ENCODE results near the gene CAPZB. TPM values are rescaled to one million over a fixed set of nuclear protein-coding genes. Genes with fewer than 3 reads are reported as not detected.

The CAPZB gene
- total RNA-seq, 1 experiment from 2014 or later: 99.7 TPM

DNA sequence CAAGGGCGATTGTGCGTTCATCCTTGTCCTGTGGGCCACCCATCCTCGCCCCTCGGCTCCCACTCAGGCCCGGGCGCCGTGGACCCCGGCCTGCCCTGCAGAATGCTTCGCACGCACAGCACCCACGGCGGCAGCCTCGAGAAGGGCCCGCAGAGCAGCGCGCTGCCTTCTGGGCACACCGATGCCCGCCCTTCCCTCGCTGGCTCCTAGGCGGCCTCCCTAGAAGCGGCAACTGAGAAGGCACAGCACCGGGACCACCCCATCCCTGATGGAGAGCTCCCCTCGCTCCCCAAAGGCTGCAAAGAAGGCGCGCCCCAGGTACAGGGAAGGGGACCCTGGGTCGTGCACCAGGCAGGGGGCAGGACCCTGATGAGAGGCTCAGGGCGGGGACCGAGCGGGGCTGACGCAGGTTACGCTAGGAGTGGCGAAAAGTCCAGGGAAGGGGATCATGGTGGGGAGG is 971 bp downstream of the CAPZB start:
- DNase-seq: peak in 1 of 2 experiments; percentile 9
- peak overlapping the region; percentile 100 for H3K4me3 ChIP-seq
- H3K4me1 ChIP-seq: peaks cover 9% of the 10 kb centered on the region; the same call in 1 of the 2 replicates
- no peak overlapping the region for H3K27ac ChIP-seq
- H3K9me3 ChIP-seq (replicated peaks): no peaks in the 10 kb centered on the region
- H3K27me3 ChIP-seq: no peaks in the 10 kb centered on the region
- H3K36me3 ChIP-seq: peaks cover 2% of the 10 kb centered on the region; the same call in 1 of the 2 replicates

- Histone ChIP-seq H3K4me1 (peaks cover 9% of the 10 kb centered on the region; the same call in 1 of the 2 replicates), H3K27me3 (no peaks in the 10 kb centered on the region)
Observed at GRCh38 chr1:19483691-19484090, 1.6 kb downstream of the CAPZB start.

GRCh38 chr1:19483261-19483660 is 2.1 kb downstream of the CAPZB start:
- Histone ChIP-seq H3K27ac (no peak overlapping the region), H3K4me3 (no peak overlapping the region), H3K4me1 (peaks cover 9% of the 10 kb centered on the region; the same call in 1 of the 2 replicates)

More at GRCh38 chr1:19483691-19484090, 1.6 kb downstream of the CAPZB start:
- DNase-seq: no peak
- Histone ChIP-seq H3K36me3 (peaks cover 2% of the 10 kb centered on the region; the same call in 1 of the 2 replicates), H3K4me3 (no peak overlapping the region), H3K27ac (no peak overlapping the region), H3K9me3 (replicated peaks) (no peaks in the 10 kb centered on the region)

GRCh38 chr1:19481826-19482398 is 3.4 kb downstream of the CAPZB start:
- no peak for DNase-seq
- peaks cover 9% of the 10 kb centered on the region; the same call in 1 of the 2 replicates for H3K4me1 ChIP-seq
- H3K9me3 ChIP-seq (replicated peaks): no peaks in the 10 kb centered on the region
- no peak overlapping the region for H3K27ac ChIP-seq
- no peaks in the 10 kb centered on the region for H3K27me3 ChIP-seq
- peaks cover 2% of the 10 kb centered on the region; the same call in 1 of the 2 replicates for H3K36me3 ChIP-seq
- H3K4me3 ChIP-seq: no peak overlapping the region

More at GRCh38 chr1:19483261-19483660, 2.1 kb downstream of the CAPZB start:
- Histone ChIP-seq H3K27me3 (no peaks in the 10 kb centered on the region), H3K9me3 (replicated peaks) (no peaks in the 10 kb centered on the region), H3K36me3 (peaks cover 2% of the 10 kb centered on the region; the same call in 1 of the 2 replicates)
- no peak for DNase-seq

DNA sequence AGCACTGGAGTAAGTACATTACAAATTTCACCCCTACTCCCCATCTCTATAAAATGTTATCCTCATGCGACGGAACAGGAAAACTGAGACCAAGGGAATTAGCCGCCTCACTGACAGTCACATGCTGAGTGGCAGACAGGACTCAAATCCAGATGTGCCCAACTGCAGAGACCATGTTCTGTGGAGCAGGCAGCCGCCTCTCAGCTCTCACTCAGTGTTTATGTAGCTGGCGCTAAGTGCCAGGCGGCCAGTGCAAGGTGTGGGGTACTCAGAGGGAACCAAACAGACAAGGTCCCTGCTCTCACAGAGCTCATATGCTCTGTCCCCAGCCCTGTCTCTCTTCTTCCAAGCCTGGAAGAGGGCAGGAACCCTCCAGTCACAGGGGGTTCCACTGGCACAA is 5.1 kb downstream of the CAPZB start:
- no peak for DNase-seq
- Histone ChIP-seq H3K4me1 (peaks cover 9% of the 10 kb centered on the region; the same call in 1 of the 2 replicates), H3K4me3 (no peak overlapping the region), H3K27me3 (no peaks in the 10 kb centered on the region), H3K36me3 (peaks cover 2% of the 10 kb centered on the region; the same call in 1 of the 2 replicates), H3K27ac (no peak overlapping the region), H3K9me3 (replicated peaks) (no peaks in the 10 kb centered on the region)

DNA sequence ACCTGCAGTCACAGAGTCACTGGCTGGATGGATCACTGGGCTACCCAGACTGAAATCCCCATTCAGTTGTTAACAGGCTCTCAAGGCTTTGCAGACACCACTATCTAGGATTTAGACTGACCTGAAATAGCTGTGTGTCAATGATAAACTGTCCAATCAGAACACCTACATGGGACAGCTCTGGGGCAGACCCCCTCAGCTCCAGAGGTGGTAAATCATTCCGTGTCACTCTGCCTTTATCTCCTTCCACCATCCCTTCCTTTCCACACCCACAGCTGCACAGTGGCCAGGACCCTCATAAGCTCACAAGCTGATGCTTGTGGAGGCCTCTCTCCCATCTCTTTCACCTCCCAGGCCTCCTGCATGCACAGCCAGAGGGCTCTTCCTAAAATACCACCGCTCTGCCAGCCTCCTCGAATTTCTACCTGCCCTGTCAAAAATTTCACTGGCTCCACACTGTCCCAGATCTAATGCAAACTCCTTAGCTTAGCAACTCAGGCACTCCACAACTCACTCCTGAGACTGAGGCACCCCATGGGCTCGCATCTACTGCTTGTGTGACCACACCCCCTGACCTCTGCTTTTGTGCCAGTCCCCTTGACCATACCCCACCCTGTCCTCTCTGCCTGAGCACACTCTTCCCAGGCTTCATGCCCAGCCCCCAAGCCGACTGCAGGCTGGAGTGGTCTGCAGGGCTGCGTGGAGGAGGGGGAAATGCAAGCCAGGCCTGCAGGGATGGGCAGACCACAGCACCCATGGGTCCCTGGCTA is 5.8 kb downstream of the CAPZB start:
- Histone ChIP-seq H3K36me3 (peaks cover 2% of the 10 kb centered on the region; the same call in 1 of the 2 replicates), H3K4me1 (peaks cover 9% of the 10 kb centered on the region; the same call in 1 of the 2 replicates), H3K27ac (no peak overlapping the region), H3K9me3 (replicated peaks) (no peaks in the 10 kb centered on the region), H3K4me3 (no peak overlapping the region), H3K27me3 (no peaks in the 10 kb centered on the region)
- no peak for DNase-seq

GRCh38 chr1:19478322-19478721 is 7.0 kb downstream of the CAPZB start:
- DNase-seq: no peak
- Histone ChIP-seq H3K9me3 (replicated peaks) (no peaks in the 10 kb centered on the region), H3K36me3 (peaks cover 5% of the 10 kb centered on the region; the same call in 1 of the 2 replicates), H3K27ac (no peak overlapping the region), H3K27me3 (no peaks in the 10 kb centered on the region), H3K4me3 (no peak overlapping the region), H3K4me1 (peaks cover 9% of the 10 kb centered on the region; the same call in 1 of the 2 replicates)

DNA sequence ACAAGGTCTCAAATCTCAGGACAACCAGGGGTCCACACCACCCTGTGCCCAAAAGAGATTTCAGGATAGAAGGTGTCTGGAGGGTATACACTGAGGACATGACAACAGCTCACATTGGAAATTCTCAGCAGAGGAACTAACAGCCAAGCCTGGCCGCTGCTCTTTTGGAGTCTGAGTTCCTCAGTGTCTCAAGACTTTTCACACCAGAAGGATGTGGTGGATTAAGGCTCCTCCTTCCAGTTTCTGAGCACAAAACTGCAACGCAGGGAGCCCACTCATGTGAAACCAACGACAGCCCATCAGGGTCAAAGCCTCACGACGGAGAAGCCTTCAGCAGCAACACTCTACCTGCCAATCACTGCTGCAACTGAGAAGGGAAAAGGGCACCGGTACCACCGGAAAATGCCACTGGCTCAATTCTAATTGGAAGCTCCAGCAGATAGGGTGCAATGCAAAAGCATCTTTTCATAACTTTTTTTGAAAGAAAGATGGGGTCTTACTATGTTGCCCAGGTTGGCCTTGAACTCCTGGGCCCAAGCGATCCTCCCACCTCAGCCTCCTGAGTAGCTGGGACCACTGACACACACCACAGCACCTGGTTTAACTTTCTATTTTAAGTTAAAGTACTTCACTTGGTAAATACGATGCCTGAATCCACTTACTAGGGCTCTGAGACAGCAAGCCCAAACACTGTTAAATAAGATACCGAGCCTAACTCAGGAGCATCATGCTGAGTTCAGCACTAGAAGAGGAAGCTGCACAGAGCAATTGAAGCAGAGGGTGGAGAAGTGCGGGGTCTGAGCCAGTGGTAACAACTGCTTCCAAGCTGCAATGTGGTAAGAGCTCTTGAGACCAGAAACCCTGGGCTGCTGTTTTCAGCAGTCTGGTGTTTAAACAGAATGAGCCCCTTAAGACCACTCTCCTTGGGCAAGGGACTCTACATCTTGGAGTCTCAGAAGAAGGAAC is 7.8 kb downstream of the CAPZB start:
- peaks cover 6% of the 10 kb centered on the region; the same call in 1 of the 2 replicates for H3K4me1 ChIP-seq
- no peaks in the 10 kb centered on the region for H3K9me3 ChIP-seq (replicated peaks)
- no peak for DNase-seq
- H3K4me3 ChIP-seq: no peak overlapping the region
- H3K27ac ChIP-seq: no peak overlapping the region
- H3K36me3 ChIP-seq: peaks cover 8% of the 10 kb centered on the region; the same call in 1 of the 2 replicates
- no peaks in the 10 kb centered on the region for H3K27me3 ChIP-seq

DNA sequence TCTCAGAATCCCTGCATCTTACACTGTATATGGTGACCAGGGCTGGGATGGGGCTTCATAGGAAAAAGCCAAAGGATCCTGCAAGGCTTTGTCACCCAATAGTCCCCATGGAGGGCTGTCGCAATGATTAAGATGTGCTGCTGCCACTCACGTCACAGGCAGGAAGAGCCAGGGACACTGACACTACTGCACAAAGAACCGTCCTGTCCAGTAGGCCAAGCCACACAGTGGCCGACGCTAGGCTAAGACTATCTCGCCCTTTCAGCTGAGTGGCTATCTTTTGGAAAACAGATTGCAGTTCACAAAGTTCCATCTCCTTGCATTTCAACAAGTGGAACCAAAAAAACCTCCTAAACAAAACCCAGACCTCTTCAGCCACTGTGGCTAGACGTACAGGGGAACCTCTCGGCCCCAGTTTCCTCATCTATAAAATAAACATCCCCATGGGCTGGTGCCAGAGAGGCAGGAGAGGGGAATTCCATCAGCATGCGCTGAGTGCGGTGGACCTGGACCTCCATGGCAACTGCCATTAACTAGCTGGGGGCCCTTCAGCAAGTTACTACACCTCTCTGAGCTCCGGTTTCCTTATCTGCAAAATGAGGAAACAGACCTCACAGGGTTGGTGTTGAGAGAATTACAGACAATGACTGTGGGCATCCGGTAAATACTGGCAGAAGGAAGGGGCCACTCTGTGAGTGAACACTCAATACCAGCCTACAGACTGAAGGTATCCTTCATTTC is 8.7 kb downstream of the CAPZB start:
- Histone ChIP-seq H3K27me3 (no peaks in the 10 kb centered on the region), H3K27ac (no peak overlapping the region), H3K36me3 (peaks cover 7% of the 10 kb centered on the region; the same call in 1 of the 2 replicates), H3K9me3 (replicated peaks) (no peaks in the 10 kb centered on the region), H3K4me1 (no peaks in the 10 kb centered on the region), H3K4me3 (no peak overlapping the region)
- no peak for DNase-seq

DNA sequence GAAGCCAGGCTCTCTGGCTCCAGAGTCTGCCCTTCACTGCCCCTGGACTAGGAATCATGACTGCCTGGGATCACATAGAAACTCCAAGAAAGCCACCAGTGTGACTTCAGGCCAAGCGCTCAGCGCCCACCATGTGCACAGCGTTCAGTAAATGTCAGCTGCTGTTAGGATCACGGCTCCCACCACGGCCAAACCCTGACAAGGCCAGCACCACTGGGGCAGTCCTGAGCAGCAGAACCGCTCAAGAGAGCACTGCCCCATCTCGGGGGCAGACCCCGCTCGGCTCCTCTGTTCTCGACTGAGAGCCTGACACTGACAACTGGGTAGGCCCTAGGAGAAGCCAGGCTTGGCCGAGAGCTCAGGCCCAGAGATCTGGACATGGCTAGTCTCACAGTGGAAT is 10.0 kb downstream of the CAPZB start:
- H3K27me3 ChIP-seq: no peaks in the 10 kb centered on the region
- no peak overlapping the region for H3K4me3 ChIP-seq
- no peaks in the 10 kb centered on the region for H3K4me1 ChIP-seq
- H3K27ac ChIP-seq: no peak overlapping the region
- no peak for DNase-seq
- 0 out of 2 replicates have a peak, but pooled peaks cover 7% of the 10 kb centered on the region for H3K36me3 ChIP-seq
- no peaks in the 10 kb centered on the region for H3K9me3 ChIP-seq (replicated peaks)

- Histone ChIP-seq H3K4me1 (peaks cover 7% of the 10 kb centered on the region; the same call in 1 of the 2 replicates), H3K9me3 (replicated peaks) (no peaks in the 10 kb centered on the region), H3K36me3 (peaks cover 9% of the 10 kb centered on the region; the same call in 1 of the 2 replicates), H3K4me3 (no peak overlapping the region), H3K27ac (no peak overlapping the region), H3K27me3 (no peaks in the 10 kb centered on the region)
- no peak for DNase-seq
Observed at GRCh38 chr1:19472174-19472573, 13.2 kb downstream of the CAPZB start.

GRCh38 chr1:19469004-19469403 is 16.3 kb downstream of the CAPZB start:
- peaks cover 7% of the 10 kb centered on the region; the same call in 1 of the 2 replicates for H3K4me1 ChIP-seq
- H3K27ac ChIP-seq: no peak overlapping the region
- no peak for DNase-seq
- no peaks in the 10 kb centered on the region for H3K9me3 ChIP-seq (replicated peaks)
- no peaks in the 10 kb centered on the region for H3K27me3 ChIP-seq
- peaks cover 10% of the 10 kb centered on the region; the same call in 1 of the 2 replicates for H3K36me3 ChIP-seq
- H3K4me3 ChIP-seq: no peak overlapping the region

GRCh38 chr1:19468397-19468956 is 16.9 kb downstream of the CAPZB start:
- H3K9me3 ChIP-seq (replicated peaks): no peaks in the 10 kb centered on the region
- no peak for DNase-seq
- peaks cover 10% of the 10 kb centered on the region; the same call in 1 of the 2 replicates for H3K36me3 ChIP-seq
- H3K27me3 ChIP-seq: no peaks in the 10 kb centered on the region
- no peak overlapping the region for H3K4me3 ChIP-seq
- peaks cover 7% of the 10 kb centered on the region; the same call in 1 of the 2 replicates for H3K4me1 ChIP-seq
- H3K27ac ChIP-seq: no peak overlapping the region
